Tibial artery (tissue), 4 donors: ENCODE data around the gene CBLC.

Source experiments
- DNase-seq, 2 donors: peaks; one replicate each; pipeline ENCODE4 v3.0.0-alpha.2; 2019
- H3K27ac ChIP-seq, 2 donors: fragments of 200-600 bp; sonication (generic) in 1 of 2; 1 replicate in 1 of 2; 2 replicates in 1 of 2; pipeline ENCODE4 v1.5.1; 2018 to 2019; ENCODE audit warnings: mild to moderate bottlenecking in 1 of 2
- H3K27me3 ChIP-seq, 2 donors: fragments of 200-600 bp; sonication (generic) in 1 of 2; one replicate each; pipeline versions ENCODE4 v1.5.1 to v1.6.0; 2016 to 2019
- H3K36me3 ChIP-seq, 3 donors: fragments of 200-600 bp; sonication (generic) in 2 of 3; one replicate each; pipeline ENCODE4 v1.5.1; 2016 to 2019; ENCODE audit warnings: mild to moderate bottlenecking in 2 of 3
- H3K4me1 ChIP-seq, 4 donors: fragments of 200-600 bp; sonication (generic) in 2 of 4; 1 replicate in 3 of 4; 2 replicates in 1 of 4; pipeline ENCODE4 v1.5.1; 2016 to 2019
- H3K4me3 ChIP-seq, 2 donors: fragments of 200-600 bp; sonication (generic) in 1 of 2; 1 replicate in 1 of 2; 2 replicates in 1 of 2; pipeline ENCODE4 v1.5.1; 2018 to 2019; ENCODE audit warnings: mild to moderate bottlenecking in 2 of 2
- H3K9me3 ChIP-seq, 3 donors: fragments of 200-600 bp; sonication (generic) in 1 of 3; one replicate each; pipeline ENCODE4 v1.5.1; 2016 to 2019
- intact Hi-C: fragments of 100-400 bp; cut with DNase I; formaldehyde crosslinking; loops from one replicate; pipeline ENCODE4 v1.15.0; 2023; ENCODE audit warnings: low total_unique reads
- TF ChIP-seq, protein P1 (sequence below), 2 experiments: fragments of 200-600 bp in 1 of 2; fragments of 450-650 bp in 1 of 2; IDR thresholded peaks; one replicate each; pipeline ENCODE4 v1.5.1; 2017 to 2019; ENCODE audit warnings: antibody characterized with exemption in 2 of 2, mild to moderate bottlenecking in 1 of 2, moderate library complexity in 1 of 2

The CBLC gene

GRCh38 chr19:44732235-44733014 lies 45.3 kb upstream of the CBLC start:
- intact Hi-C loops, result no loop called here
- Histone ChIP-seq H3K27ac (no peak overlapping the region), H3K4me3 (no peak overlapping the region), H3K36me3 (no peaks in the 10 kb centered on the region), H3K27me3 (no peaks in the 10 kb centered on the region), H3K4me1 (peaks cover 0 to 6% (median 0%) of the 10 kb centered on the region in 4 donors), H3K9me3 (no peaks in the 10 kb centered on the region)
- TF ChIP-seq, protein P1, sequence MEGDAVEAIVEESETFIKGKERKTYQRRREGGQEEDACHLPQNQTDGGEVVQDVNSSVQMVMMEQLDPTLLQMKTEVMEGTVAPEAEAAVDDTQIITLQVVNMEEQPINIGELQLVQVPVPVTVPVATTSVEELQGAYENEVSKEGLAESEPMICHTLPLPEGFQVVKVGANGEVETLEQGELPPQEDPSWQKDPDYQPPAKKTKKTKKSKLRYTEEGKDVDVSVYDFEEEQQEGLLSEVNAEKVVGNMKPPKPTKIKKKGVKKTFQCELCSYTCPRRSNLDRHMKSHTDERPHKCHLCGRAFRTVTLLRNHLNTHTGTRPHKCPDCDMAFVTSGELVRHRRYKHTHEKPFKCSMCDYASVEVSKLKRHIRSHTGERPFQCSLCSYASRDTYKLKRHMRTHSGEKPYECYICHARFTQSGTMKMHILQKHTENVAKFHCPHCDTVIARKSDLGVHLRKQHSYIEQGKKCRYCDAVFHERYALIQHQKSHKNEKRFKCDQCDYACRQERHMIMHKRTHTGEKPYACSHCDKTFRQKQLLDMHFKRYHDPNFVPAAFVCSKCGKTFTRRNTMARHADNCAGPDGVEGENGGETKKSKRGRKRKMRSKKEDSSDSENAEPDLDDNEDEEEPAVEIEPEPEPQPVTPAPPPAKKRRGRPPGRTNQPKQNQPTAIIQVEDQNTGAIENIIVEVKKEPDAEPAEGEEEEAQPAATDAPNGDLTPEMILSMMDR (IDR thresholded peaks at IDR 0.05), result no peak
- no peak for DNase-seq

- Histone ChIP-seq H3K36me3 (no peaks in the 10 kb centered on the region), H3K4me1 (peaks cover 0 to 13% (median 0%) of the 10 kb centered on the region in 4 donors), H3K27me3 (no peaks in the 10 kb centered on the region), H3K4me3 (no peak overlapping the region), H3K9me3 (no peaks in the 10 kb centered on the region), H3K27ac (no peak overlapping the region)
- no peak for DNase-seq
- TF ChIP-seq, protein P1 (IDR thresholded peaks at IDR 0.05), result no peak
- intact Hi-C loops, result no loop called here
Observed at GRCh38 chr19:44734357-44734756, 43.3 kb upstream of the CBLC start.

GRCh38 chr19:44735011-44735410 lies 42.7 kb upstream of the CBLC start:
- no peak for DNase-seq
- H3K4me1 ChIP-seq, result peaks cover 0 to 13% (median 0%) of the 10 kb centered on the region in 4 donors
- intact Hi-C loops, result no loop called here
- no peaks in the 10 kb centered on the region for H3K36me3 ChIP-seq
- no peaks in the 10 kb centered on the region for H3K9me3 ChIP-seq
- H3K4me3 ChIP-seq, result no peak overlapping the region
- TF ChIP-seq, protein P1 (IDR thresholded peaks at IDR 0.05), result no peak
- H3K27me3 ChIP-seq, result no peaks in the 10 kb centered on the region
- no peak overlapping the region for H3K27ac ChIP-seq

- H3K4me3 ChIP-seq, result no peak overlapping the region
- H3K36me3 ChIP-seq, result no peaks in the 10 kb centered on the region
- no peak for DNase-seq
- intact Hi-C loops, result no loop called here
- H3K27ac ChIP-seq, result no peak overlapping the region
- H3K4me1 ChIP-seq, result peaks cover 0 to 31% (median 18%) of the 10 kb centered on the region in 4 donors
- no peaks in the 10 kb centered on the region for H3K9me3 ChIP-seq
- H3K27me3 ChIP-seq, result no peaks in the 10 kb centered on the region
- TF ChIP-seq, protein P1 (IDR thresholded peaks at IDR 0.05), result no peak
Observed at GRCh38 chr19:44737238-44738071, 40.2 kb upstream of the CBLC start.

DNA sequence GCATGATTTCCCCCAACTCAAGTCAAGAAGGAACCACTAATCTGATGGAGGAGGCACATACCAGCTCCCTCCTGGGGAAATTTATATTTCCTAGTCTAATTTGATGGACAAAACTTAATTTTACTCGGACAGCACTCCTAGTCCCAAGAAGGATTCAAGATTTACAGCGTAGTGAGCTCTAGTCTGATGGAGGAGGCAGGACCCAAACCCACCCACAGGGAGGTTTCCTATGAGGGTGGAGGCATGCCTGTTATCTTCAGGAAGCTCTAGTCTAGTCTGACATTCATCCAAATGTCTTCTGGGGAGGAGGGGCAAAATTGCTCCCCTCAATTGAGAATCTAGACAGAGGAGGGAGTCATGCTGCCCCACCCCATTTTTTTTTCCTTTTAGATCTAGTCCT lies 39.6 kb upstream of the CBLC start:
- Histone ChIP-seq H3K27me3 (no peaks in the 10 kb centered on the region), H3K36me3 (no peaks in the 10 kb centered on the region), H3K27ac (no peak overlapping the region), H3K4me1 (peaks cover 0 to 38% (median 24%) of the 10 kb centered on the region in 4 donors), H3K4me3 (no peak overlapping the region), H3K9me3 (no peaks in the 10 kb centered on the region)
- intact Hi-C loops, result no loop called here
- TF ChIP-seq, protein P1 (IDR thresholded peaks at IDR 0.05), result no peak
- no peak for DNase-seq
